IPS-18c (cell line): ENCODE measurements around the gene TPD52L1.

ENCODE experiments used
- H3K4me3 ChIP-seq: 2 replicates; pipeline ENCODE4 v1.7.0; 2013; ENCODE audit warnings: low read depth, mild to moderate bottlenecking, low read length, moderate library complexity; ENCODE audit not compliant: insufficient read depth
- H3K9me3 ChIP-seq: one replicate; pipeline ENCODE4 v1.6.1; 2013; ENCODE audit warnings: mild to moderate bottlenecking, low read length, moderate library complexity; ENCODE audit not compliant: control insufficient read depth, insufficient read depth

The TPD52L1 gene

DNA sequence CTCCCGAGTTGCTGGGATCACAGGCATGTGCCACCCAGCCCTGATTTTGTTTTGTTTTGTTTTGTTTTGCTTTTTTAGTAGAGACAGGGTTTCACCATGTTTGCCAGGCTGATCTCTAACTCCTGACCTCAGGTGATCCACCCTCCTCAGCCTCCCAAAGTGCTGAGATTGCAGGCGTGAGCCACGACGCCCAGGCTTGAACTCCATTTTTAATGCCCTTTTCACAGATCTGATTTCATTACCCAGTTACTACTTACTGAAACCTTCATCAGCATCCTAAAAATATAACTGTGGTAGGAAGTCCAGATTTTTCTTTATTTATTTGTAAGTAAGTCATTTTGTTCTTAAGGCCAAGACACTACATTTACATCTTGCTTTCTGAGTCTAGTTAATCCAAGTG lies 84.2 kb downstream of the TPD52L1 start:
- Histone ChIP-seq H3K9me3 (no peaks in the 10 kb centered on the region), H3K4me3 (no peak overlapping the region)

DNA sequence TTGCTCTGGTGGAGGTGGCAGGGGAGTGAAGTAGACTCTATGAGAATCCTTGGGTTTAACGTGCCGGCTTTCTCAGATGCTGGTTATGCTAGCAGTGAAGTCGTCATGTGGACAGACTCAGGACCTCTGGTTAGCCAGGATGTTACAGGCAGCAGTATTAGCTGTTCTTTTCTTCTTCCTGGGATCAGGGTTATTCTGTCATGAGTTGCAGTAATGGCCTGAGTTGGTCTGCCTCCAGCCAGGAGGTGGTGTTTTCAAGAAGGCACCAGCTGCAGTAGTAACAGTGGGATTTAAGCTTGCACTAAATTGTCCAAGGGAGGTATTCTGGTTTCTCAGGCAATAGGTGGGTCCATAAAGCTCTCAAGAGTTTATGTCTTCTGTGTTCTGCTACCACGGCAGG lies 91.5 kb downstream of the TPD52L1 start:
- Histone ChIP-seq H3K9me3 (no peaks in the 10 kb centered on the region), H3K4me3 (no peak overlapping the region)

DNA sequence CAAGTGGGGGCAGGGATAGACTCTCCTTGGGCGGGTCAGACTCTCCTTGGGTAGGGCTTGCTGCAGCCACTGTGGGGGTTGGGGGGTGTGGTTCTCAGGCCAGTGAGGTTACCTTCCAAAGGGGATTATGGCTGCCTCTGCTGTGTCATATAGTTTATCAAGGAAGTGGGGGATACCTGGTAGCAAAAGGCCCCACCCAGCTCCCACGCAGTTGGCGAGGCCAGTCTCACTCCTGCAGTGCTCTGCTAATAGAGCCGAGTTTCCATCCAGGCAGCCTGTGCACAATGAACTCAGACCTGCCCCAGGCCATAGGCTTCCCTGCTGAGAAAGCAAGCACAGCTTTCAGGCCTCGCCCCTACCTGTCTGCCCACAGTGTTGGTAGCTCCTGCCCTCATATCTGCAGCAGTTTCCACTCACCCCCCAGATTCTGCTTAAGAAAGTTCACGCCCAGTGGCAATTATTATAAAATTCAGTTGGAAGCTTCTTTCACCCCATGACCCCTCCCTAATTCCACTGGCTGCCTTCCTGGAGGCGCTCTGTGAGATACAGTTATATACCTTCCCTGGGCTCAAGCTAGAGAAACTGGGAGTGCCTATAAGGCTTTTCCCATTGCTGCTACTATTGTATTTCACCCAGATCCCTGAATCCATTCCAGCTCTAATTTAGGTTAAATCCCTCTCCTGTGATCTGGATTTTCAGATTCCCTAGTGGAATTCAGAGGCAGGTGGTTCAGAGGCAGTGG lies 92.1 kb downstream of the TPD52L1 start:
- H3K9me3 ChIP-seq, result no peaks in the 10 kb centered on the region
- H3K4me3 ChIP-seq, result no peak overlapping the region

DNA sequence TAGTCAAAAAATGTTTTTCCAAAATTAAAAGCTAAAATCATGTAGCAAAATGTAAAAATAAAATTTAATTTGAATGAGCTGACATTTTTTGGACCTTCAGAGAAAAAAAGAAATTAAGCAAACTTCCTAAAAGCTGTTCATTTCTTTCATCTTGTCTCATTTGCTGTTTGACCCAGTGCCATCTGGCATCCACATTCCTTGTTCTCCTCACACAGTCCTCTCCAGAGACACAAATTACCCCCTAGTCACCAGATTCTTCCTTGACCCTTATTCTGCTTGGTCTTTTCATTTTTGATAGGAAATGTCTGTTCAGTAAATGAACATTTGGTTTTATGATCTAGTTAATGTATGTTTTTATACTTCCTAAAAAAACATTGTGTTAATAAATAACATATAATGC lies 93.0 kb downstream of the TPD52L1 start:
- H3K9me3 ChIP-seq, result no peaks in the 10 kb centered on the region
- no peak overlapping the region for H3K4me3 ChIP-seq

DNA sequence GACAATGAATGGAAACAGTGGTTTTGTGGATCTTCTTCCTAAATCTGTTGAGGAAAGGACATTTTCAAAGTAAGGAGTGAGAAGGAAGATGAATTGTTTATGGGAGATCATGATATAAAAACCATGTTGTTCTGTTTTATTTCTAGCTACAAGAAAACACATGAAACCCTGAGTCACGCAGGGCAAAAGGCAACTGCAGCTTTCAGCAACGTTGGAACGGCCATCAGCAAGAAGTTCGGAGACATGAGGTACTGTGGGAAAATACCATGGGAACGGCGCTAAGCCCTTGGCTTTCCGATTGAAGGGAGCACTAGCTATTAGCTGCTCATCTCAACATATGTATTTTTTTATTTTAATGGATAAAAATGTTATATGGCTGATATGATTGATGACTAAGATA lies 94.6 kb downstream of the TPD52L1 start:
- Histone ChIP-seq H3K9me3 (no peaks in the 10 kb centered on the region), H3K4me3 (no peak overlapping the region)

DNA sequence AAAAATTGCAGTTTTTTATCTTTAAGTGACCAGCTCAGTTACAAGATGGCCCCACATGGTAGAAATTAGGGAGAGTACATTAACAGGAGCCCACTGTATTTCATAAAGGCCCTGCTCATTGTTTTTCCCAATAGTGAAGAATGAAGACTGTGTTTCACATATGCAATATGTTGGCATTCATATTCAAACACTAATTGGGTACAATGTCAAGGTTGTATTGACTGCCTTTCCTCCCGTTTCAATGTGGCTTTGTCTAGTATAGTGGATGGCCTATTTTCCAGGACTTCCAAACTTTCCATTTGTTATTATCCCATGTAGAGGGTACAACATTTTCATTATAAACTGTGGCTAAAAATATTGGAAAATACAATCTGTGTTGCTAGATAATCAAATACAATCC lies 96.9 kb downstream of the TPD52L1 start:
- H3K4me3 ChIP-seq, result no peak overlapping the region
- no peaks in the 10 kb centered on the region for H3K9me3 ChIP-seq

DNA sequence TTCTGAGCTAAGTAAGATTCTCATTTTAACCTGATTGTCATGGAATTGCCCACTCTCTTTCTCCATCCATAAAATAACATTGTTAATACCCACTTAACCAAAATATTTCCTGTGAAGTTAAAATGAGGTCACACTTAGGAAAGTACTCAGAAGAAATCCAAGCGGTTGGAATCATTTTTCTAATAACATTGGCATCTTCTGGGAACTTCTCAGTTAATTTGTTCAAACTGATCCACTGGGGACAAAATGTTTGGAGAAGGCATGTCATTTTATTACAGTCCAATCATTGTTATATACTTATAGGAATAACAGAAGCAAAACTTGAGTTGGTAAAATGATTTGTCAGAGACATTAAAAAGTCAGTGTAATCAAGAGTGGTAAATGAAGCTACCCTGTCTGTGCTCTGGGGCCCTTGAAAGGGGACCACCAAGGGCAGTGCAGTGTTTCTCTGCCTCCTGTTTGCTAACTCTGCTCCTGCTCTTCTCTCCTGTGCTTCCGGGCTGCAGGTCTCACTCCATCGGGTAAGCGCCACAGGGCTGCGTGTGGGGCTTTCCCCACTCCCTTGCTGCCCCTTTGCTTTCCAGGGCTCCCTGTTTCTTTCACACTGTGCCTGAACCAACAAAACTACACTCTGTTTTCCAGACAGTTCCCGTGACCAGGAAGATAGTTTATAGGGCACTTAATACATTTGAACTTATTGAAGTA lies 98.1 kb downstream of the TPD52L1 start:
- no peak overlapping the region for H3K4me3 ChIP-seq

DNA sequence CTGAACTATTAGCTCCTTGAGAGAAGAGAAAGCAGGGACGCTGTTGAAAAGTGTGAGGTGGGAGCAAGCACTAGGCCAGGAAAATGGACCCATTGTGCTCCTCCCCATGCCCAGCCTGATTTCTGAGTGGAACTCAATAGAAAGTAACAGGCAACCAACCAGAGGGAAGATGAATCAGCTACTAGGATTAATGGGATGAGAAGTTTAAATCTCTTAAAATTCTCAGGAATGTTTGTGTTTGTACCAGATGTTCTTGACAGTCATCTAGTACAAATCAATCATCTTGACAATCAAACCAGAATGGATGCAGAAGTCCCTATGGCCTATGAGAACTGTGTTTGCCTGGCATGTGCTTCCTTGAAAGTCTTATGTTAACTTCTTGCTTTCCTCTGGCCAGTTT lies 99.3 kb downstream of the TPD52L1 start:
- H3K9me3 ChIP-seq, result no peaks in the 10 kb centered on the region
- H3K4me3 ChIP-seq, result no peak overlapping the region

More for the DNA sequence above, 98.1 kb downstream of the TPD52L1 start:
- H3K9me3 ChIP-seq, result no peaks in the 10 kb centered on the region

DNA sequence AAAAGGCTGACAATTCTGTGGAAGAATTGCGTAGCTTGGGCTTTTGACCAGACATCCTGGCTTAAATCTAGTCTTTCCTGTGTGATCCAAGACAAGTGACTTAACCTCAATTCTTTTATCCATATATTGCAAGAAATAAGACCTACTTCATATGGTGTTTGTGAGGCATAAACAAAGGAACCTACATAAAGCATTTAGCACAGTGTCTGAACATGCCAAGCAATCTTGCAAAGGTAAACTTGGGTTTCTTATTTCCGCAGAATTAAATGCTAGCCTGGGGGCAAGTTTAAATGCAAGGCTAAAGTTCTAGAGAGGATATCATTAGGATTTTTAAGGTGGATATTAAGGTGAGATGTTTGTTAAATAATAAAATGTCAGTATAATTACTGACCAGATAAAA lies 100.3 kb downstream of the TPD52L1 start:
- Histone ChIP-seq H3K9me3 (no peaks in the 10 kb centered on the region), H3K4me3 (no peak overlapping the region)

DNA sequence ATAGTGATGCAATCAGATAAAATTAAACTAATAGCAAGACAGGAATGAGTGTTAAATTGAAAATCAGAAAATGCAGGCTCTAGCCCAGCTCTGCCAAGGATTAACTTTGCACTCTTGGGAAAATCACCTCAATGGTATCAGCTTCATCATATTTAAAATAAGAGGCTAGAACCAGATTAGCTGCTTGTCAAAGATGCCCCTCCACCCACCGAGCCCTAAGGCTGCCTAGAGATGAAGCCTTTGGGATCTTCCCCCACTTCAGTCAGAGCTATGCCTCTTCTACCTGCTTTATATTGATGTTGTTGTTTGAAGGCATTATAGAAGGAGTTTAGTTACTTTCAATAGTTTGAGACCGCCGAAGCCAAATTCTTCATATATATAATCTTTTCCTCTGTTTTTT lies 100.7 kb downstream of the TPD52L1 start:
- no peak overlapping the region for H3K4me3 ChIP-seq
- H3K9me3 ChIP-seq, result no peaks in the 10 kb centered on the region

DNA sequence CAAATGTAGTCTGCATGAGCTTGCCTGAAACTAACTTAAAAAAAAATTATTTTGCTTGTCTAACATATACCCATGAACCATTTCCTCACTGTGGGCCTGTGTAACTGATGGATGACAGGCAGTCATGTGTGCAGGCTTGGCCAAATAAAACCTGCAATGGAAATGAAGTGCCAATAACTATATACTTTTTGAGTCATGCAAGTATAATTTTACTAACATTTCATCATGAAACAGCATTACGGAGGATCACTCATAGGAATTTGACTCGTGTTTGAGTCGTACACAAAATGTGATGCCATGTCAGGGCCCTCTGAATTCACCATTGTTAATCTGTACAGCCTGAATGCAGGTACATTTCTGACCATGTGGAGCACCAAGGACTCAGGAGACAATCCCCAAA lies 101.6 kb downstream of the TPD52L1 start:
- H3K4me3 ChIP-seq, result no peak overlapping the region
- H3K9me3 ChIP-seq, result no peaks in the 10 kb centered on the region

DNA sequence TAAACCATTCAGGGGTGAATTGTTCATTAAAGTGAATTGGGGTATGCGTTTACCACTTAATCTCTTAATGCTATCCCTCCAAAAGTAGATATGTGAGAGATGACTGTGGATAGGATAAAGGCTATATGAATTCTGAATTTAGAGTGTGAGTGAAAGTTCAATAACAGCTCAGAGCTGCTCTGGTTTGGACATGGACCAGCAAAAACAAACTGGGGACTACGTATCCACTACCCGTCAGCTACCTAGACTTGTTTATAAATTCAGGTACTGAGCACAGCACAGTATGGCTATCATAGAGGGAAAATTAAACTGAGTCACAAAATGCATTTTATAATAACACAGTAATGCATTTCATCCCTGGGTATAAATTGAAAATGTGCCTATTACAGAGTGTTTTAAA lies 103.8 kb downstream of the TPD52L1 start:
- no peak overlapping the region for H3K4me3 ChIP-seq
- H3K9me3 ChIP-seq, result no peaks in the 10 kb centered on the region

DNA sequence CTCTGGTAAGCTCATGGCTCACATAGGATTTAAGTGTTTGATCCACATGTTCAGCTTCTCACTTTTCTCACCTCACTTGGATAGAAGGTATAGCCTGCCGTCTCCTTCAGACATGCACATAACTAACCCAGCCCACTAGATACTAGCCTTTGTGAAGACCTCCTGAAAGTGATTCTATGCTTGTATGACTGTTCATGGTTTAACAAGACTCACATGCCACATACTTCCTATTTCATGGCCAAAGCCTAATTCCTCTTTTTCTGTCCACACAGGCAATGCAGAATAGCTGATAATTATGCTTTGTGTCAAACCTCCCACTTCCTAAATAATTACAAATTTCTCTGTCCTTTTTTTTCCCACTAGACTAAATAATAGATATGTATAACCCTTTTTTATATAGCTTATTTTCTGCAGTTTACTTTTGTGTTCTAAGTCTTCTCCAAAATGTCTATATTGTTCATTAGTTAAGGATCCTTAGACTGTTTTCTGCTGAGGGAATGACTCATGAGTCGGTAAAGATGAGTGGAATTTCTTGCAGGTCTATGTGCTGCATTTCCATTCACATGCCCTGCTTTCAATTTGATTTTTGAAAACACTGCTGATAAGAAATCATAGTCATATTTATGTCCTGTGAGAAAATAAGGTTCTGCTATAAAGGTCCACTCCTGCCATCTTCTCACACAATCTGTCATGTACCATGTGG lies 105.2 kb downstream of the TPD52L1 start:
- Histone ChIP-seq H3K4me3 (no peak overlapping the region), H3K9me3 (no peaks in the 10 kb centered on the region)

DNA sequence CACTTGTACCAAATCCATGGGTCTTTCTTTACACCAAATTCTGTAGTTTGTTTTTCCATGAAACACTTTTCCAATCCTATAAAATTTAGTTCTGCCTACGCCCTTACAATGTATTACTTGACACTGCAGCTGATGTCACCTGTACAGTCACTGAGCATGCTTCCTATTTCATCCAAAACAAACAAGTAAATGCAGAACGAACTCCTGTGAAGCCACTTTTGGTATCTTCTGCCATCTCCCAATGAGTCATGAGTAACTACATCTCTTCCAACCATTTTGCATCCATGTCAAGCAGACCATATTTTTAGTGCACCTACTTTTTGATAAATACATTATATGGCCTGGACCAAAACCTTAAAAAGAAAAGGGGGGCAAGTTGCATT lies 105.8 kb downstream of the TPD52L1 start:
- no peak overlapping the region for H3K4me3 ChIP-seq
- H3K9me3 ChIP-seq, result no peaks in the 10 kb centered on the region

DNA sequence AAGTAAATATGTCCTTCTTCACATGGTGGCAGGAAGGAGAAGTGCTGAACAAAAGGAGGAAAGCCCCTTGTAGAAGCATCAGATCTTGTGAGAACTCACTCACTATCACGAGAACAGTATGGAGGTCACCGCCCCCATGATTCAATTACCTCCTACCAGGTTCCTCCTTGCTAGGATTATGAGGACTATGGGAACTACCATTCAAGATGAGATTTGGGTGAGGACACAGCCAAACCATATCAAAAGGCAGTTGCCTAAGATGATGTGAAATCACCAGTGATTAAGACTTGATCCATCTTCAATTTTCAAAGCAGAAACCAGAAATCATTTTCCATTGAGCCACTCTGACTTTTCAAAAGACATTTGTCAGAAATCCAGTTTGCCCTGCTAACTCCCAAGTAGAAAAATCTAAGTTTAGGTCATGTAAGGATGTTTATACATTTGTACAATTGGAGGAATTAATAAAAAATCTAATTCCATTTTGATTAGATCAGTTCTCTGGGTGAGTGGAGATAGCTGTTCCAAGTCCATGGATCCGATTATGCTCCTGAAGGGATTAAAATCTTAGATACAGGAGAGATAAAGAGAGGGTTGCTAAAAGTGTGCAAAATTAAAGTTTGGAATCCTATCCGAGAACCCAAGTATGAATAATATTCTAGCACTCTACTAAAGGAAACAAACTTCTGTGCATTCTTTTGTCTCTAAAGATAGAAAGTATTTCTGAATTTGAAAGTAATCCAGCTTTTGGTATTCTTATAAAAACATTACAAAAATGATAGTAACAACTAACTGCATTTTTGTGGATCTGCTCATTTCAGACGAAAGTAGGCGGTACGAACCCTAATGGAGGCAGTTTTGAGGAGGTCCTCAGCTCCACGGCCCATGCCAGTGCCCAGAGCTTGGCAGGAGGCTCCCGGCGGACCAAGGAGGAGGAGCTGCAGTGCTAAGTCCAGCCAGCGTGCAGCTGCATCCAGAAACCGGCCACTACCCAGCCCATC lies 108.7 kb downstream of the TPD52L1 start:
- H3K4me3 ChIP-seq, result no peak overlapping the region
- H3K9me3 ChIP-seq, result no peaks in the 10 kb centered on the region

DNA sequence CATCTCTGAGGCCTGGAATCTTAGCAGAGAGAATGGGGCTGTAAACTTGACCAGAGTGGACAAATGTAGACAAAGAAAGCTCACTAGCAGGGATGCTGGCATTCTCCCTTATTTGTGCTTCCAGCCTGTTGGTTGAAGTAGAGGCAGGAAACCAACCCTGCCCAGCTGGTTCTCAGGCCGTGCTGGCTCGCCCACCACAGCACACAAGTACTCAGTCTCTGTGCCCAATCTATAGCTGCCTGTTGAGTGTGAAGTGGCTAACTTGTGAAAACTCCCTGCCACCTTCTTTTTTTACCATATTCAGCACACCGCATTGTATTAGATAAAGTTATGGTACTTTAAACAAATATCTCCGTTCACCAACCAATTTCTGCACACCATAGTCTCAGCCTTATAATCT lies 110.9 kb downstream of the TPD52L1 start:
- Histone ChIP-seq H3K9me3 (no peaks in the 10 kb centered on the region), H3K4me3 (no peak overlapping the region)

DNA sequence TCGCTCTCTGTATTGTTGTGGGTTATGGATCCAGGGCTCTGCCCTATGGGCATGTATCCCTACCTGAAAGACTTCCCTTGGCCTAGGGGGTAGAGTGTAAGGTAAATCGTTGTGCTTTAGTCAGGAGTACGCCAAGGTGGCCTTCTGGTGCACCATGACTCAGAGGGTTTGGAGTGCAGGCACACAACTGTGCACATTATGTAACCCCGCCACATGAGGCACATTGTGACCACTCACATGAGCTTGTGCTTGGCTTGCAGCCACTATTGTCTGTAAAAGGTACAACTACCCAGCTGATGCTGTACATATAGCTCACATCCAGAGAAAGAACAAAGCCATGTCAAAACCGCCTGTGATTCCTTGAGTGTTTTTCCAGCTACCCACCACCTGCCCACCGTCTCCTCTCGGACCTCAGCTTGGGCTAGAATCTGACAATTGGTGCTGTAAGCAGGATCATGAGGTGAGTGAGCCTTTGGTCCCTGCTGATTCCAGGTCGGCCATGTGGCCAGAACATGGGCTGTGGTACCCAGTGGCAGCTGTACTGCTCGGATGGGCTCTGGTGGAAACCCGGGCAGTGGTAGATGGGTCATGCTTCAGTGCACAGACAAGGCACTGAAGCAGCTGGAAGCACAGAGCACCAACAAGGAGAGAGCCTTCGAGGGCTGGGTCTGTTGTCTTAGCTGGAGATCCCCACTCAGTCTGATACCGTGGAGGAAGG lies 114.4 kb downstream of the TPD52L1 start:
- H3K9me3 ChIP-seq, result no peaks in the 10 kb centered on the region
- H3K4me3 ChIP-seq, result no peak overlapping the region
